ENCODE results near the gene POLE4. TPM values are rescaled to one million over a fixed set of nuclear protein-coding genes. Genes with fewer than 3 reads are reported as not detected.

Gene POLE4
- total RNA-seq, 1 donor from 2014 or later = 65.4 TPM

DNA sequence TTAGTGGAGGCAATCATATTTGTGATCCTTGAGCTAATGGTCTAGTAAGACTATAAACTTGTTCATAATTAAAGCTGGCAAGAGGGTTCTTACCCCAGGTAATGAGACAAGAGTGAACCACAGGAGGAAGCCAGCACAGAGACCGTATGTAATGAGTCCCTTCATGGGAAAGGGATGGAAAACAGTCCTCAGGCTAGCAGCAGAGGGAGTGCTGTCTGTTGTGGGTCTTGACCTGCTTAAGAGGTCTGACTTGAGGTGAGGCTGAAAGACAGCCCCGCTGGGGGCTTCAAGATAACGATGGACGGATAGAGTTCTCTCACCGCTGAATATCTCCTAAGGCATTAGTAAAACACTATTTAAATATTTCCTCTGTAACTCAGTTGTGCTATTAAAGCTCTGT lies 16.2 kb upstream of the POLE4 start:
- no peaks in the 10 kb centered on the region for H3K4me1 ChIP-seq
- ATAC-seq (no peak), DNase-seq (no peak)
- H3K9me3 ChIP-seq = no peaks in the 10 kb centered on the region
- no peak overlapping the region for H3K27ac ChIP-seq
- H3K36me3 ChIP-seq = no peaks in the 10 kb centered on the region
- intact Hi-C loops (cut with DNase I) = no loop called here
- TF ChIP-seq, protein P1, sequence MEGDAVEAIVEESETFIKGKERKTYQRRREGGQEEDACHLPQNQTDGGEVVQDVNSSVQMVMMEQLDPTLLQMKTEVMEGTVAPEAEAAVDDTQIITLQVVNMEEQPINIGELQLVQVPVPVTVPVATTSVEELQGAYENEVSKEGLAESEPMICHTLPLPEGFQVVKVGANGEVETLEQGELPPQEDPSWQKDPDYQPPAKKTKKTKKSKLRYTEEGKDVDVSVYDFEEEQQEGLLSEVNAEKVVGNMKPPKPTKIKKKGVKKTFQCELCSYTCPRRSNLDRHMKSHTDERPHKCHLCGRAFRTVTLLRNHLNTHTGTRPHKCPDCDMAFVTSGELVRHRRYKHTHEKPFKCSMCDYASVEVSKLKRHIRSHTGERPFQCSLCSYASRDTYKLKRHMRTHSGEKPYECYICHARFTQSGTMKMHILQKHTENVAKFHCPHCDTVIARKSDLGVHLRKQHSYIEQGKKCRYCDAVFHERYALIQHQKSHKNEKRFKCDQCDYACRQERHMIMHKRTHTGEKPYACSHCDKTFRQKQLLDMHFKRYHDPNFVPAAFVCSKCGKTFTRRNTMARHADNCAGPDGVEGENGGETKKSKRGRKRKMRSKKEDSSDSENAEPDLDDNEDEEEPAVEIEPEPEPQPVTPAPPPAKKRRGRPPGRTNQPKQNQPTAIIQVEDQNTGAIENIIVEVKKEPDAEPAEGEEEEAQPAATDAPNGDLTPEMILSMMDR (IDR thresholded peaks at IDR 0.05) = no peak
- H3K27me3 ChIP-seq (ENCODE audit: low read depth) = no peaks in the 10 kb centered on the region
- H3K4me3 ChIP-seq = no peak overlapping the region

DNA sequence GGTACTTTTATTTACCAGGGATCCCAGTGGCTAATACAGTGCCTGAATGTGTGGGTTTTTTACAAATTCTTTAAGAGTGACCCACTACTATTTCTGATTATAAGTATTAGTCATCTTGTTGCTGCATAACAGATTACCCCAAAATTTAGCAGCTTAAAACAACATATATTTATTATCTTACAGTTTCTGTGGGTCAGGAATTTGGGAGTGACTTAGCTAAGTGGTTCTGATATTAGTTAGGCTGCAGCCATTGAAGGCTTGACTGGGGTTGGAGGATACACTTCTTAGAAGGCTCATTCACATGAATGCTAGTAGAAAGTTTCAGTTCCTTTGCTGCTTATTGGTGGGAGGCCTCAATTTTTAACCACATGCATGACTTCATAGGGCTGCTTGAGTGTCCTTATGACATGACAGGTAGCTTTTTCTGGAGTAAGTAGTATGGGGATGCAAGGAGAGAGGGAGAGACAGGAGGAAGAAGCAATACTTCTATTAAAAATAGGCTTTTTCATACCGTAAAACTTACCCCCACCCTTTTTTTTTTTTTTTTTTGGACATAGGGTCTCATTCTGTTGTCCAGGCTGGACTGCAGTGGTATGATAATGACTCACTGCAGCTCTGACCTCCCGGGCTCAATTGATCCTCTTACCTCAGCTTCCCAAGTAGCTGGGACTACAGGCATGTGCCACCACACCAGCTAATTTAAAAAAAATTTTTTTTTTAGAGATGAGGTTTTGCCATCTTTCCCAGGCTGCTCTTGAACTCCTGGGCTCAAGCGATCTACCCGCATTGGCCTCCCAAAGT lies 13.3 kb upstream of the POLE4 start:
- intact Hi-C loops (cut with DNase I) = no loop called here
- no peaks in the 10 kb centered on the region for H3K9me3 ChIP-seq
- no peak overlapping the region for H3K4me3 ChIP-seq
- no peaks in the 10 kb centered on the region for H3K27me3 ChIP-seq (ENCODE audit: low read depth)
- no peaks in the 10 kb centered on the region for H3K4me1 ChIP-seq
- DNase-seq (no peak), ATAC-seq (no peak)
- no peak overlapping the region for H3K27ac ChIP-seq
- no peaks in the 10 kb centered on the region for H3K36me3 ChIP-seq
- TF ChIP-seq, protein P1 (IDR thresholded peaks at IDR 0.05) = no peak

DNA sequence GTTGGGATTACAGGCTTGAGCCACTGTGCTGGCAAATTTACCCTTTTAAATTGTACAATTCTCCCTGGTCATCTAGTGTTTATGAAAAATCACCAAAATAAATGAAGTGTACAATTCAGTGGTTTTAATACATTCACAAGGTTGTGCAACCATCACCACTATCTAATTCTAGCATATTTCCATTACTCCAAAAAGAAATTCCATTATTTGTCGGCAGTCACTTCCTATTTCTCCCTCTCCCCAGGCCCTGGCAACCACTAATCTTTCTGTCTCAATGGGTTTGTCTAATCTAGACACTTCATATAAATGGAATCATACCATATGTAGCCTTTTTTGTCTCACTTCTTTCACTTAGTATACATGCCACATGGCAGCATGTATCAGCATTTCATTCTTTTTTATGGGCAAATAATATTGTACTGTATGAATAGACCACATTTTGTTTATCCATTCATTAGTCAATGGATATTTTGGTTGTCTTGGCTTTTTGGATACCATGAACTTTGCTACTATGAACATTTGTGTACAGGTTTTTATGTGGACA lies 12.6 kb upstream of the POLE4 start:
- DNase-seq (no peak), ATAC-seq (no peak)
- Histone ChIP-seq H3K9me3 (no peaks in the 10 kb centered on the region), H3K4me1 (no peaks in the 10 kb centered on the region), H3K27ac (no peak overlapping the region), H3K4me3 (no peak overlapping the region), H3K27me3 (ENCODE audit: low read depth) (no peaks in the 10 kb centered on the region), H3K36me3 (no peaks in the 10 kb centered on the region)
- TF ChIP-seq, protein P1 (IDR thresholded peaks at IDR 0.05) = no peak
- intact Hi-C loops (cut with DNase I) = no loop called here

DNA sequence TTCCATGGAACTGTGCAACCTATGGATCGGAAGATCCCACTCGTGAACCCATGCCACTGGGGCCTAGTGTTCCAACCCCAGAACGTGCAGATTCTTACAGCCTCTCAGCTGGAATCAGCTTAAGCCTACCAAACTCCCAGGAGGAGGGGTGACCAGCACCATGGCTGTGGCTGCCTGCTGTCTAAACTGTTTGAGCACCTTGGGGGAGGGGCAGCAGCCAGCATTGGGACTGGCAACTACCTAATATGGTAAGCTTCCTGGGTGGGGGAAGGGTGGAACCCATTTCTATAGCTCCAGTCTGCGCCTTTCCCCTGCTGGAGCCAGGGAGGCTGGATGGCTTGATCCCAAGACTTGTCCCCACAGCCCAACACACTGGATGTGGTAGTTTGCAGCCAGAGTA lies 10.7 kb upstream of the POLE4 start:
- H3K27ac ChIP-seq = no peak overlapping the region
- ATAC-seq (no peak), DNase-seq (no peak)
- H3K27me3 ChIP-seq (ENCODE audit: low read depth) = no peaks in the 10 kb centered on the region
- no peak overlapping the region for H3K4me3 ChIP-seq
- TF ChIP-seq, protein P1 (IDR thresholded peaks at IDR 0.05) = no peak
- intact Hi-C loops (cut with DNase I) = no loop called here
- H3K36me3 ChIP-seq = no peaks in the 10 kb centered on the region
- no peaks in the 10 kb centered on the region for H3K4me1 ChIP-seq
- H3K9me3 ChIP-seq = no peaks in the 10 kb centered on the region

DNA sequence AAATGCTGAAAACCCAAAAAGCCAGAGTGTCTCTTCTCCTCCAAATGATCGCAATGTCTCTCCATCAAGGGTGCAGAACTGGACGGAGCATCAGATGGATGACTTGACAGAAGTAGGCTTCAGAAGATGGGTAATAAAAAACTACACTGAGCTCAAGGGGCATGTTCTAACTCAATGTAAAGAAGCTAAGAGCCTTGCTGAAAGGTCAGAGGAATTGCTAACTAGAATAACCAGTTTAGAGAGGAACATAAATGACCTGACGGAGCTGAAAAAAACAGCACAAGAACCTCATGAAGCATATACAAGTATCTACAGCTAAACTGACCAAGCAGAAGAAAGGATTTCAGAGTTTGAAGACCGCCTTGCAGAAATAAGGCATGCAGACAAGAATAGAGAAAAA lies 9.7 kb upstream of the POLE4 start:
- no peaks in the 10 kb centered on the region for H3K27me3 ChIP-seq (ENCODE audit: low read depth)
- DNase-seq (no peak), ATAC-seq (no peak)
- intact Hi-C loops (cut with DNase I) = no loop called here
- no peaks in the 10 kb centered on the region for H3K4me1 ChIP-seq
- no peak overlapping the region for H3K27ac ChIP-seq
- TF ChIP-seq, protein P1 (IDR thresholded peaks at IDR 0.05) = no peak
- no peak overlapping the region for H3K4me3 ChIP-seq
- H3K9me3 ChIP-seq = no peaks in the 10 kb centered on the region
- H3K36me3 ChIP-seq = no peaks in the 10 kb centered on the region

All from lower lobe of right lung (tissue), 2 donors.